Breast epithelium (tissue), 3 donors: ENCODE results near the gene HPX.

Source experiments
- CTCF ChIP-seq, 3 donors: fragments of 450-650 bp; IDR thresholded peaks; one replicate each; pipeline ENCODE4 v1.5.1; 2016 to 2017; ENCODE audit warnings: antibody characterized with exemption in 3 of 3, mild to moderate bottlenecking in 3 of 3, moderate library complexity in 3 of 3
- POLR2A ChIP-seq: fragments of 450-650 bp; IDR thresholded peaks from one replicate; pipeline ENCODE4 v1.6.1; 2016; ENCODE audit warnings: antibody characterized with exemption, mild to moderate bottlenecking, moderate library complexity

- TF ChIP-seq CTCF (IDR thresholded peaks at IDR 0.05) (no peak), POLR2A (no peak)
Measured at GRCh38 chr11:6474413-6474792, 33.6 kb upstream of the HPX start.
